Astrocyte (in vitro differentiated cells and primary cell): ENCODE measurements around the gene BIRC3. TPM values are rescaled to one million over a fixed set of nuclear protein-coding genes. Genes with fewer than 3 reads are reported as not detected.

Source experiments
- DNase-seq: peaks from one replicate; pipeline ENCODE4 v3.0.0-alpha.2; 2010; ENCODE audit warnings: low read depth
- FAIRE-seq: peaks from 2 replicates; lab custom pipeline; 2011; peaks lifted over from hg19 to GRCh38; lab: Jason Lieb, UNC
- H2AFZ ChIP-seq: 2 replicates; pipeline ENCODE4 v1.6.0; 2012; ENCODE audit warnings: low read depth, low read length, inconsistent platforms
- H3K27ac ChIP-seq: 2 replicates; pipeline ENCODE4 v1.5.1; 2011; ENCODE audit warnings: low read depth, low read length, inconsistent platforms
- H3K27me3 ChIP-seq: 2 replicates; pipeline ENCODE4 v1.6.0; 2011; ENCODE audit warnings: low read length, inconsistent platforms; ENCODE audit not compliant: insufficient read depth
- H3K36me3 ChIP-seq: 2 replicates; pipeline ENCODE4 v1.5.1; 2011; ENCODE audit warnings: low read length, inconsistent platforms; ENCODE audit not compliant: insufficient read depth
- H3K4me1 ChIP-seq: 2 replicates; pipeline ENCODE4 v1.5.1; 2011; ENCODE audit warnings: low read length, inconsistent platforms; ENCODE audit not compliant: insufficient read depth
- H3K4me2 ChIP-seq: 2 replicates; pipeline ENCODE4 v1.6.0; 2012; ENCODE audit warnings: low read length, inconsistent platforms
- H3K4me3 ChIP-seq: 2 replicates; pipeline ENCODE4 v1.5.1; 2011; ENCODE audit warnings: low read depth, mild to moderate bottlenecking, low read length, inconsistent platforms; ENCODE audit not compliant: insufficient read depth
- H3K79me2 ChIP-seq: 2 replicates; pipeline ENCODE4 v1.6.0; 2012; ENCODE audit warnings: mild to moderate bottlenecking, low read length, inconsistent platforms; ENCODE audit not compliant: insufficient read depth
- H3K9ac ChIP-seq: 2 replicates; pipeline ENCODE4 v1.6.0; 2012; ENCODE audit warnings: mild to moderate bottlenecking, low read length, inconsistent platforms
- H3K9me3 ChIP-seq: 2 replicates; pipeline ENCODE4 v1.5.1; 2012; ENCODE audit warnings: low read depth, mild to moderate bottlenecking, low read length, inconsistent platforms; ENCODE audit not compliant: insufficient read depth
- H4K20me1 ChIP-seq: 2 replicates; pipeline ENCODE4 v1.6.0; 2012; ENCODE audit warnings: low read length, inconsistent platforms; ENCODE audit not compliant: insufficient read depth
- H3K27ac Mint-ChIP-seq: one replicate; pipeline ENCODE4 v1.8.0; 2021; ENCODE audit warnings: mild to moderate bottlenecking, mixed read lengths; ENCODE audit not compliant: unreplicated experiment
- H3K27me3 Mint-ChIP-seq: one replicate; pipeline ENCODE4 v1.8.0; 2021; ENCODE audit warnings: low read depth, mixed read lengths; ENCODE audit not compliant: unreplicated experiment
- H3K36me3 Mint-ChIP-seq: one replicate; pipeline ENCODE4 v1.8.0; 2021; ENCODE audit warnings: low read depth, mixed read lengths; ENCODE audit not compliant: unreplicated experiment
- H3K4me1 Mint-ChIP-seq: one replicate; pipeline ENCODE4 v1.8.0; 2021; ENCODE audit warnings: low read depth, mixed read lengths; ENCODE audit not compliant: unreplicated experiment
- H3K4me3 Mint-ChIP-seq: one replicate; pipeline ENCODE4 v1.8.0; 2021; ENCODE audit warnings: mild to moderate bottlenecking, moderate library complexity, mixed read lengths; ENCODE audit not compliant: unreplicated experiment
- H3K9me3 Mint-ChIP-seq: one replicate; pipeline ENCODE4 v1.8.0; 2021; ENCODE audit warnings: mild to moderate bottlenecking, mixed read lengths; ENCODE audit not compliant: unreplicated experiment
- EZH2 ChIP-seq: IDR thresholded peaks from 2 replicates; pipeline ENCODE4 v1.6.1; 2012; ENCODE audit warnings: mild to moderate bottlenecking, low read length, inconsistent platforms; ENCODE audit not compliant: insufficient read depth
- total RNA-seq: library from RNA; stranded (reverse); gene quantifications from 2 replicates; pipeline ENCODE4 v1.2.1, GENCODE V29; 2021
- TF ChIP-seq, protein P1 (sequence below): IDR thresholded peaks from 2 replicates; pipeline ENCODE4 v1.5.1; 2011; ENCODE audit warnings: low read depth, mild to moderate bottlenecking, inconsistent platforms, low read length, moderate library complexity; ENCODE audit not compliant: insufficient read depth

BIRC3 gene
- total RNA-seq, 1 donor from 2014 or later = 2.6 TPM

DNA sequence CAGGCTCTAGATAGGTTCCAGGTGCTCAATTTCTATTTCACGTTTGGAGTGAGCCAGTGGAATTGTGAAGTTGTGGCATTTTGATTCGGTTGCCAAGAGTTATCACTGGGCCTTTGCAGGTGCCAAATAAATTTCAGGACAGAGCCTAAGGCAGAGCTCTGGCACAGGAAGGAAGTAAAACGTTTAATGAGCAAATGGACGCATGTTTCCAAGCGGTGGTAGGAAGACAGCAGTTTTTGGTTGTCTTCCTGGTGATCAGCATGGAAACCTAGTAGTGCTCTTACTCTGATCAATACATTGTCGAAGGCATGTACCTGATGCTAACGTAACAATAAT lies 452 bp downstream of the BIRC3 start:
- H3K4me3 Mint-ChIP-seq = peak overlapping the region; percentile 78
- H3K36me3 ChIP-seq = no peaks in the 10 kb centered on the region
- H4K20me1 ChIP-seq = no peaks in the 10 kb centered on the region
- peak overlapping the region; percentile 70 for H3K4me3 ChIP-seq
- peaks cover 9% of the 10 kb centered on the region for H3K4me1 ChIP-seq
- H3K4me1 Mint-ChIP-seq = peaks cover 11% of the 10 kb centered on the region
- H3K36me3 Mint-ChIP-seq = peaks cover 4% of the 10 kb centered on the region
- no peak for TF ChIP-seq EZH2
- TF ChIP-seq, protein P1, sequence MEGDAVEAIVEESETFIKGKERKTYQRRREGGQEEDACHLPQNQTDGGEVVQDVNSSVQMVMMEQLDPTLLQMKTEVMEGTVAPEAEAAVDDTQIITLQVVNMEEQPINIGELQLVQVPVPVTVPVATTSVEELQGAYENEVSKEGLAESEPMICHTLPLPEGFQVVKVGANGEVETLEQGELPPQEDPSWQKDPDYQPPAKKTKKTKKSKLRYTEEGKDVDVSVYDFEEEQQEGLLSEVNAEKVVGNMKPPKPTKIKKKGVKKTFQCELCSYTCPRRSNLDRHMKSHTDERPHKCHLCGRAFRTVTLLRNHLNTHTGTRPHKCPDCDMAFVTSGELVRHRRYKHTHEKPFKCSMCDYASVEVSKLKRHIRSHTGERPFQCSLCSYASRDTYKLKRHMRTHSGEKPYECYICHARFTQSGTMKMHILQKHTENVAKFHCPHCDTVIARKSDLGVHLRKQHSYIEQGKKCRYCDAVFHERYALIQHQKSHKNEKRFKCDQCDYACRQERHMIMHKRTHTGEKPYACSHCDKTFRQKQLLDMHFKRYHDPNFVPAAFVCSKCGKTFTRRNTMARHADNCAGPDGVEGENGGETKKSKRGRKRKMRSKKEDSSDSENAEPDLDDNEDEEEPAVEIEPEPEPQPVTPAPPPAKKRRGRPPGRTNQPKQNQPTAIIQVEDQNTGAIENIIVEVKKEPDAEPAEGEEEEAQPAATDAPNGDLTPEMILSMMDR = no peak
- no peaks in the 10 kb centered on the region for H3K9me3 Mint-ChIP-seq
- no peaks in the 10 kb centered on the region for H3K79me2 ChIP-seq
- no peaks in the 10 kb centered on the region for H3K9me3 ChIP-seq
- H3K27ac Mint-ChIP-seq = no peak overlapping the region
- H3K4me2 ChIP-seq = peak overlapping the region; percentile 95
- no peaks in the 10 kb centered on the region for H3K27me3 ChIP-seq
- FAIRE-seq (no peak), DNase-seq (no peak)
- H3K9ac ChIP-seq = peak overlapping the region; percentile 72
- peak overlapping the region; percentile 93 for H2AFZ ChIP-seq
- peaks cover 4% of the 10 kb centered on the region for H3K27me3 Mint-ChIP-seq
- peak overlapping the region; percentile 21 for H3K27ac ChIP-seq

DNA sequence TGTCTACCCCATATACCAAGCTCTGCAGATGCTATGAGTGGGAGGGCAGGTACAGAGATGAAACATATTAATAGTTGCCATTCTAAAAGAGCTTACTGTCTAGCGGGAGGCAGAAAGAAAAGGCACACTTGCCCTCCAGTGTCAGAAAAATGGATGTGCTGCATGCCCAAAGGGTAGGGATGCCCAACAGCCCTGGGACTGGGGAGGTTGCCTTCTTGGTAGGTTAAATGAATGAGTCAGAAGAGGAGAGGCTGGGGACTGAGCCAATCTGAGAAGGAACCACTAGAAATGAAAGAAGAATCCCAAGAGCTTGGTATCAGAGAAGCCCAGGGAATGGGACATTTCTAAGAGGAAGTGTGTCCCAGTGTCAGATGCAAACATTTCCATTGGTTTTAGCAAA lies 1.2 kb downstream of the BIRC3 start:
- Mint-ChIP-seq H3K27me3 (peaks cover 4% of the 10 kb centered on the region), H3K9me3 (no peaks in the 10 kb centered on the region), H3K36me3 (peaks cover 4% of the 10 kb centered on the region), H3K4me1 (peaks cover 10% of the 10 kb centered on the region), H3K4me3 (peak overlapping the region; percentile 8), H3K27ac (no peak overlapping the region)
- H3K27ac ChIP-seq = no peak overlapping the region
- H3K79me2 ChIP-seq = no peaks in the 10 kb centered on the region
- H3K27me3 ChIP-seq = no peaks in the 10 kb centered on the region
- TF ChIP-seq EZH2 = no peak
- TF ChIP-seq, protein P1 = no peak
- no peak overlapping the region for H2AFZ ChIP-seq
- H4K20me1 ChIP-seq = no peaks in the 10 kb centered on the region
- FAIRE-seq (no peak), DNase-seq (no peak)
- H3K9ac ChIP-seq = no peak overlapping the region
- no peak overlapping the region for H3K4me2 ChIP-seq
- H3K4me1 ChIP-seq = peaks cover 9% of the 10 kb centered on the region
- H3K36me3 ChIP-seq = no peaks in the 10 kb centered on the region
- no peak overlapping the region for H3K4me3 ChIP-seq
- no peaks in the 10 kb centered on the region for H3K9me3 ChIP-seq

DNA sequence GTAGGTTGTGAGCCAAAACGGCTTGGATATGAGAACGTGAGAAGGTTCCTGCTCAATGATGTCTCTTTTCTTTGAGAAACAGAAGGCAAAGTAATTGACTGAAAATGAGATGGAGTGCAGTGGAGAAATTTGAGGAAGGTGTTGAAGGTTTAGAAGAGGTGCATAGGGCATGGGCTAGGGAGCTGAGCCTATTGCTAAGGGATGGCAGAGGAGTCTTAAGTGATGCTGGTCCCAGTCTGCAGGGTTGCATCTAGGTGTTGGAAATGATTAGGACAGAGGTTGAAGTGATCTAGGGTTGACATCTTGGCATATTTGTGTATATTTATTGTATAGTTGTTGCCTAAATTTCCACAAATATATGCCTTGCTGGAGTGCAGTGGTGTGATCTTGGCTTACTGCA lies 2.3 kb downstream of the BIRC3 start:
- no peak for FAIRE-seq
- Histone ChIP-seq H3K4me2 (no peak overlapping the region), H3K4me1 (peaks cover 9% of the 10 kb centered on the region), H3K27ac (no peak overlapping the region), H3K4me3 (no peak overlapping the region), H2AFZ (no peak overlapping the region), H3K27me3 (no peaks in the 10 kb centered on the region), H4K20me1 (no peaks in the 10 kb centered on the region), H3K9me3 (no peaks in the 10 kb centered on the region), H3K36me3 (no peaks in the 10 kb centered on the region), H3K9ac (no peak overlapping the region), H3K79me2 (no peaks in the 10 kb centered on the region)
- Mint-ChIP-seq H3K9me3 (no peaks in the 10 kb centered on the region), H3K36me3 (peaks cover 4% of the 10 kb centered on the region), H3K27me3 (peaks cover 4% of the 10 kb centered on the region), H3K4me3 (no peak overlapping the region), H3K27ac (no peak overlapping the region), H3K4me1 (peaks cover 10% of the 10 kb centered on the region)
- TF ChIP-seq, protein P1 = no peak
- no peak for TF ChIP-seq EZH2
- no peak for DNase-seq
